IgD-negative memory B cell (primary cell): ENCODE measurements around the gene TEX10. TPM values are rescaled to one million over a fixed set of nuclear protein-coding genes. Genes with fewer than 3 reads are reported as not detected.
A peak's percentile ranks its signal among the peaks of the same experiment; 100 is the strongest.
"Not testable (repeated sequence)": the region's sequence is repeated elsewhere in the genome, so short reads cannot be mapped to it uniquely, and the experiment has no call there.

Source experiments
- H3K27ac Mint-ChIP-seq, 3 donors: one replicate each; pipeline ENCODE4 v1.8.0; 2020 to 2022; ENCODE audit warnings: mild to moderate bottlenecking in 3 of 3, mixed read lengths in 3 of 3, moderate library complexity in 1 of 3
- H3K27me3 Mint-ChIP-seq: one replicate; pipeline ENCODE4 v1.8.0; 2021; ENCODE audit warnings: mixed read lengths
- H3K36me3 Mint-ChIP-seq: one replicate; pipeline ENCODE4 v1.8.0; 2020; ENCODE audit warnings: mild to moderate bottlenecking, mixed read lengths
- H3K4me1 Mint-ChIP-seq, 3 donors: one replicate each; pipeline ENCODE4 v1.8.0; 2020 to 2022; ENCODE audit warnings: mixed read lengths in 3 of 3, mild to moderate bottlenecking in 1 of 3
- H3K4me3 Mint-ChIP-seq, 4 donors: one replicate each; pipeline ENCODE4 v1.8.0; 2020 to 2022; ENCODE audit warnings: mild to moderate bottlenecking in 4 of 4, mixed read lengths in 4 of 4, moderate library complexity in 3 of 4
- H3K9me3 Mint-ChIP-seq, 3 donors: one replicate each; pipeline ENCODE4 v1.8.0; 2020 to 2021; ENCODE audit warnings: mixed read lengths in 3 of 3, mild to moderate bottlenecking in 1 of 3
- polyA plus RNA-seq: library from polyadenylated mRNA; unstranded; fragments of 300-500 nt; fragmentation: Illumina TruSeq; gene quantifications from one replicate; pipeline ENCODE4 v1.2.3, GENCODE V29; 2021

TEX10 gene
- 17.5 TPM for polyA plus RNA-seq

DNA sequence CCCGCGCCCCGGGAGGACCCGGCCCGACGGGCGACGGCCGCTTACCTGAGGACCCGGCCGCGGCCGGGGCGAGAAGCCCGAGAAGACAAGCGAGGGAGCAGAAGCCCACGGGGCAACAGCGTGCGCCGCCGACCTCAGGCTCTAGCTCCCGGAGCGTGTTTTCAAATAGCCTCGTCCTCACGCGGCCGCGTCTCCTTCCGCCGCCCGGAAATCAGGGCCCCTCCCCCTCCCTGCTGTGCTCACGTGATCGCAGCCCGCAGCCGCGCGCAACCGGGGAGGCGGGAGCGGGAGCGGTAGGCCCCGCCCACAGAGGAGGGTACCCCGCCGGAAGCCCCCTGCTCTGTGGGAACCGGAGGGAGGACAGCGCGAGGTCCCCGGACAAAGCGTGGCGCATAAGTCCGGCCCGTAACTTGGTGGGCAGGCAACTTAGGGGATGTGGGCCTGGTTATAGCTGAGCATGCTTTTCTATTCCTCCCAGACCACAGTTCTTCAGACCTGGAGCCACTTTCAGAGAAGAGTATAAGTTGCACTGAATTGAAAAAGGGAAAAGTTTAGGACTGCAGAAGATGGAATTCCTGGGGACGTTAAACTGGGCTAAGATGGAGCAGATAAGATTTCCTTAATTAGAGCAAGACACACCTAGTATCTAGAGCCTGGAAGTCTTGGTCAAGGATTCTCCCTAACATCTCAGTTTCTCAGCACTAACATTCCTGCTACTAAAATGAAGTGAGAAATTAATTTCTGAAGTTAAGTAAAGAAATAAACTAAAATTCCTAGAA, at the start of gene TEX10:
Gene TEX10 (minus strand): TSS at position 216 of the 779 bp plus-strand sequence. CDS start 3,579 bp downstream, outside the sequence.
- Mint-ChIP-seq H3K27me3 (no peaks in the 10 kb centered on the region), H3K9me3 (peaks cover 0 to 3% (median 0%) of the 10 kb centered on the region in 3 donors), H3K27ac (peak within 1 kb of the TSS; percentile 91 to 93 (median 91)), H3K4me3 (peak within 1 kb of the TSS; percentile 88 to 99 (median 95)), H3K4me1 (peaks cover 42 to 60% (median 52%) of the 10 kb centered on the region in 3 donors), H3K36me3 (peaks cover 6% of the 10 kb centered on the region)

DNA sequence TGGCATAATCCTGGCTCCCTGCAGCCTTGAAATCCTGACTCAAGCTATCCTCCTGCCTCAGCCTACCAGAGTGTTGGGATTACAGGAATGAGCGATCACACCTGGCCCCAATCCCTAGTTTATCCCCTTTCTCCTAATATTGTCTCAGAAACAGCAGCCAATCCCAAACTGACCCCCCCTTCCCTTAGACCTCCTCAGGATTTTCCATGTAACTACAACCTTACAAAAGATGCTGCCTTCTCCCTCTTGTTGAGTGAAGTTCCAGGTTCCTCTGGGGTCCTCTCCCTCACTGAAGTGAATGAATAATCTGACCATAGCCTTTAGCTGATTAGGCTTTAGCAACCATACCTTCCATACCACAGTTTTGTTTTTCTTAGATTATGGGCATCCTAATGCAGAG, 48.3 kb upstream of the TEX10 start:
- no peaks in the 10 kb centered on the region for H3K4me1 Mint-ChIP-seq
- H3K9me3 Mint-ChIP-seq, result peaks cover 0 to 2% (median 0%) of the 10 kb centered on the region in 3 donors
- H3K36me3 Mint-ChIP-seq, result no peaks in the 10 kb centered on the region
- H3K27me3 Mint-ChIP-seq, result peaks cover 7% of the 10 kb centered on the region
- H3K4me3 Mint-ChIP-seq, result no peak overlapping the region
- no peak overlapping the region for H3K27ac Mint-ChIP-seq

- Mint-ChIP-seq H3K27me3 (peaks cover 2% of the 10 kb centered on the region), H3K27ac (no peak overlapping the region), H3K9me3 (peaks cover 0 to 2% (median 2%) of the 10 kb centered on the region in 3 donors), H3K4me3 (no peak overlapping the region), H3K36me3 (no peaks in the 10 kb centered on the region), H3K4me1 (no peaks in the 10 kb centered on the region)
Measured at GRCh38 chr9:100397529-100398266, 45.0 kb upstream of the TEX10 start.

DNA sequence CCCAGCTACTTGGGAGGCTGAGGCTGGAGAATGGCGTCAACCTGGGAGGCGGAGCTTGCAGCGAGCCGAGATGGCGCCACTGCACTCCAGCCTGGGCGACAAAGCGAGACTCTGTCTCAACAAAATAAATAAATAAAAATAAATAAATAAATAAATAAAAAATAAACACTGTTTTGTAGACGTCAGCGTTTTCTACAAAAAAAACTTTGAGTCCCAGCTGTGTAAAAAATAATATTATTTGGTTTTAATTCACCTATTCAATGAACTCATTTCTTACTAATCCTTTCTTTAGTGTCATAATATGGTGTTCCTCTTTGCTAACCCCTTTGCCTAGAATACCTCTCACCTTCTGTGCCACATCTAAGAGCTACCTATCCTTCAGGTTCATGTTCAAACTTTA, 44.0 kb upstream of the TEX10 start:
- Mint-ChIP-seq H3K4me3 (no peak overlapping the region), H3K36me3 (no peaks in the 10 kb centered on the region), H3K9me3 (peaks cover 0 to 2% (median 2%) of the 10 kb centered on the region in 3 donors), H3K4me1 (no peaks in the 10 kb centered on the region), H3K27ac (no peak overlapping the region), H3K27me3 (peaks cover 2% of the 10 kb centered on the region)

GRCh38 chr9:100394816-100395215, 42.1 kb upstream of the TEX10 start:
- Mint-ChIP-seq H3K4me3 (no peak overlapping the region), H3K9me3 (peaks cover 0 to 2% (median 2%) of the 10 kb centered on the region in 3 donors), H3K27me3 (no peaks in the 10 kb centered on the region), H3K4me1 (no peaks in the 10 kb centered on the region), H3K36me3 (peaks cover 2% of the 10 kb centered on the region), H3K27ac (no peak overlapping the region)

DNA sequence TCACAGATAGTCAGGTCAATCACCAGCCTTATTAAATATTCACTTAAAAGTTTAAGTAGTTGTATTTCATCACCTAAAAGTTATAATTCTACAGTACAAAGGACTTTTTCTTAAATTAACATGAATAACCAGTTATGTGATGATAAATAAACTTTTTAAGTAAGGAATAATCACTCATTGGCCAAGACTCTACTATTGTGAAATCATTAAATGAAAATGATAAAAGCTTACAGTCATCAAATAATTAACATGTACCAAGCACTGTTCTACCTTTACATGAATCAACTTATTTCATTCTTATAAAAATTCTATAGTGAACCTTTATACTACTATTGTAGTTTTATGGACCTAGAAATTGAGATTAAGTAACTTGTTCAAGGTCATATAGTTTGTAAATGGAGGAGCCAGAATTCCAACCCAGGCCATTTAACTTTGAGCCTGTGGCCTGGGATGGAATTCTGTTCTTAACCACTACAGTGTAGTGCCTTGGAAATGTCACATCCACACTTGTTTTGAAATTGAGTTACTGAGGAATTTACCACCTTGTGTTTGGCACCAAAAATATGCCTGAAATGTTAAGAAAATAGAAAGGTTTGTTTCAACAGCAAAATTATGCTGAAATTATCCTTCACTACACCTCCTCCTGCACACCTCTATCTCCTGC, 41.4 kb upstream of the TEX10 start:
- H3K4me1 Mint-ChIP-seq, result peaks cover 0 to 3% (median 0%) of the 10 kb centered on the region in 3 donors
- peaks cover 3% of the 10 kb centered on the region for H3K36me3 Mint-ChIP-seq
- H3K9me3 Mint-ChIP-seq, result peaks cover 0 to 2% (median 2%) of the 10 kb centered on the region in 3 donors
- H3K27me3 Mint-ChIP-seq, result no peaks in the 10 kb centered on the region
- H3K27ac Mint-ChIP-seq, result no peak overlapping the region
- no peak overlapping the region for H3K4me3 Mint-ChIP-seq

GRCh38 chr9:100392989-100393388, 40.2 kb upstream of the TEX10 start:
- H3K4me3 Mint-ChIP-seq, H3K27me3 Mint-ChIP-seq, H3K36me3 Mint-ChIP-seq, H3K9me3 Mint-ChIP-seq, H3K4me1 Mint-ChIP-seq, H3K27ac Mint-ChIP-seq: not testable (repeated sequence)

- Mint-ChIP-seq H3K27ac (no peak overlapping the region), H3K9me3 (peaks cover 0 to 10% (median 4%) of the 10 kb centered on the region in 3 donors), H3K36me3 (no peaks in the 10 kb centered on the region), H3K4me1 (no peaks in the 10 kb centered on the region), H3K27me3 (no peaks in the 10 kb centered on the region), H3K4me3 (no peak overlapping the region)
Measured at GRCh38 chr9:100379862-100380261, 27.1 kb upstream of the TEX10 start.

- H3K4me1 Mint-ChIP-seq, result no peaks in the 10 kb centered on the region
- no peak overlapping the region for H3K4me3 Mint-ChIP-seq
- H3K27me3 Mint-ChIP-seq, result no peaks in the 10 kb centered on the region
- H3K36me3 Mint-ChIP-seq, result no peaks in the 10 kb centered on the region
- no peak overlapping the region for H3K27ac Mint-ChIP-seq
- H3K9me3 Mint-ChIP-seq, result no peaks in the 10 kb centered on the region
Measured at GRCh38 chr9:100377015-100377414, 24.3 kb upstream of the TEX10 start.

- Mint-ChIP-seq H3K4me1 (no peaks in the 10 kb centered on the region), H3K4me3 (no peak overlapping the region), H3K36me3 (peaks cover 2% of the 10 kb centered on the region), H3K9me3 (no peaks in the 10 kb centered on the region), H3K27ac (no peak overlapping the region), H3K27me3 (no peaks in the 10 kb centered on the region)
Measured at GRCh38 chr9:100375658-100376057, 22.9 kb upstream of the TEX10 start.

GRCh38 chr9:100372648-100373047, 19.9 kb upstream of the TEX10 start:
- H3K4me3 Mint-ChIP-seq, result no peak overlapping the region
- H3K9me3 Mint-ChIP-seq, result peaks cover 0 to 12% (median 0%) of the 10 kb centered on the region in 3 donors
- H3K36me3 Mint-ChIP-seq, result peaks cover 6% of the 10 kb centered on the region
- no peaks in the 10 kb centered on the region for H3K27me3 Mint-ChIP-seq
- no peak overlapping the region for H3K27ac Mint-ChIP-seq
- H3K4me1 Mint-ChIP-seq, result no peaks in the 10 kb centered on the region

DNA sequence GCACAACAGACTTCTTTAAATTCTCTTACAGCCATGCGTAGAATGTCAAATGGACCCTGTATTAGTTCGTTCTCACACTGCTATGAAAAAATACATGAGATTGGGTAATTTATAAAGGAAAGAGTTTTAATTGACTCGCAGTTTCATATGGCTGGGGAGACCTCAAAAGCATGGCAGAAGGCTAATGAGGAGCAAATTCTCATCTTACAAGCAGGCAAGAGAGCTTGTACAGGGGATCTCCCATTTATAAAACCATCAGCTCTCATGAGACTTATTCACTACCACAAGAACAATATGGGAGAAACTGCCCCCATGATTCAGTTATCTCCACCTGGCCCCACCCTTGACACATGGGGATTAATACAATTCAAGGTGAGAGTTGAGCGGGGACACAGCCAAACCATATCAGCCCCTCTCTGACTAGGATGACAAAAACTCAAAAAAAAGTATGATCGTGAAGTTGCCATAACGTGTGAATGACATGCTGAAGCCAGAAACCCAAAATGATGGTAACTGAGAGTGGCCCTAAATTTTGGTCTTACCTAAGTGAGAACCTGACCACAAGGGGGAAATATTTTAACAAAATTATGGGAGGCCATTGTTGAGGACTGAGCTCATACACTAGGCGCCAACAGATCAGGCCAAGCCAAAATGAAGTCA, 17.5 kb upstream of the TEX10 start:
- Mint-ChIP-seq H3K27me3 (no peaks in the 10 kb centered on the region), H3K9me3 (peaks cover 0 to 18% (median 0%) of the 10 kb centered on the region in 3 donors), H3K4me3 (no peak overlapping the region), H3K4me1 (no peaks in the 10 kb centered on the region), H3K27ac (no peak overlapping the region), H3K36me3 (peaks cover 6% of the 10 kb centered on the region)

- Mint-ChIP-seq H3K9me3 (peaks cover 1 to 18% (median 2%) of the 10 kb centered on the region in 3 donors), H3K36me3 (peaks cover 6% of the 10 kb centered on the region), H3K27me3 (no peaks in the 10 kb centered on the region)
Measured at GRCh38 chr9:100368672-100369071, 15.9 kb upstream of the TEX10 start.

DNA sequence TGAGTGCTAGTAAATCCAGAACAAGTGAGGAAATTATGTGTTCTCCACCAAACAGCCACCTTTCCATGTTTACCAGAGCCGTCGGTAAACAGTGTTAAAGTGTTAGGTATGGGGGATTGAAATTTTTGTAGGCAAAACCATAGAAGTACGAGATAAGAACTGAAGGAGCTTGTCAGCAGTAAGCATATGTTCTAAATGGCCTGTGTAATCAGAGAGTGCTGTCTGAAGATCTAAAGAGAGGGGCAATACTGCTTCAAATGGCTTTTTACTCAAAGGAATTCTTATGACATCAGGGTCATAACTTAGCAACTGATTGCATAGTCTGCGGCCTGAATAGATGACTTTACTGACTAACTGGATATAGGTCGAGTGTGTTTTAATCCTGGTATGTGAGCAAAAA, 13.4 kb upstream of the TEX10 start:
- Mint-ChIP-seq H3K36me3 (peaks cover 7% of the 10 kb centered on the region), H3K27me3 (no peaks in the 10 kb centered on the region)

More at GRCh38 chr9:100368672-100369071, 15.9 kb upstream of the TEX10 start:
- Mint-ChIP-seq H3K4me3 (no peak overlapping the region), H3K4me1 (no peaks in the 10 kb centered on the region), H3K27ac (no peak overlapping the region)

DNA sequence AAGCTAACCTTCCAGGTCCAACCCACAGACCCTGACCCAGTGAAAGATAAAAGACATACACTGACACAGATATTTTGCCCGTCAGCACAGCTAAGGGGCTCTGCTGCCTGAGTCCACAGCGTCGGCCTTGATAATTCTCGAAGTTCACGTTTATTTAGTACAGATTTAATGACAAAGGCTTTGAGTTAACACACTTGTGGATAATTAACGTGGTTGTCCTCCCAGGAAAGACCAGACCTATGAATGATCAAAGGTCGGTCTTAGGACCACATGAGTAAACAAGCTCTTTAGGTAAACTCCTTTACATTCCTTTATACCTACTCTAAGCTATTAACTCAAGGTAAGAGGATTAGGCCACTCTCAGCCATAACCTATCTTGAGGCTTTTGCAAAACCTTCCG, 11.3 kb upstream of the TEX10 start:
- H3K4me3 Mint-ChIP-seq, result no peak overlapping the region
- H3K4me1 Mint-ChIP-seq, result no peaks in the 10 kb centered on the region
- peaks cover 5% of the 10 kb centered on the region for H3K36me3 Mint-ChIP-seq
- H3K27ac Mint-ChIP-seq, result no peak overlapping the region
- peaks cover 2 to 22% (median 6%) of the 10 kb centered on the region in 3 donors for H3K9me3 Mint-ChIP-seq
- no peaks in the 10 kb centered on the region for H3K27me3 Mint-ChIP-seq

More for the DNA sequence above, 13.4 kb upstream of the TEX10 start:
- no peaks in the 10 kb centered on the region for H3K4me1 Mint-ChIP-seq
- no peak overlapping the region for H3K4me3 Mint-ChIP-seq
- peaks cover 2 to 21% (median 6%) of the 10 kb centered on the region in 3 donors for H3K9me3 Mint-ChIP-seq
- H3K27ac Mint-ChIP-seq, result no peak overlapping the region
